H1 (cell line): Measurements from ENCODE around the gene DHDH.

ENCODE experiments used
- ATF2 ChIP-seq: IDR thresholded peaks from 2 replicates; pipeline ENCODE4 v1.6.1; 2012; ENCODE audit warnings: low read length, inconsistent platforms
- BRCA1 ChIP-seq: IDR thresholded peaks from 2 replicates; pipeline ENCODE4 v1.6.1; 2012; ENCODE audit warnings: low read depth, low read length, improper control_type of control experiment
- CEBPB ChIP-seq: IDR thresholded peaks from 2 replicates; pipeline ENCODE4 v1.6.1; 2012; ENCODE audit warnings: low read depth, low read length
- CTCF ChIP-seq, 3 experiments: IDR thresholded peaks; 1 replicate in 2 of 3; 2 replicates in 1 of 3; pipeline versions ENCODE4 v1.5.1 to v1.6.1; 2011; ENCODE audit warnings: low read length in 3 of 3, mild to moderate bottlenecking in 3 of 3, inconsistent platforms in 2 of 3, low read depth in 1 of 3, moderate library complexity in 1 of 3; ENCODE audit not compliant: insufficient read depth in 1 of 3; ENCODE audit errors: control extremely low read depth in 1 of 3
- POLR2A ChIP-seq, 2 experiments: IDR thresholded peaks; 1 replicate in 1 of 2; 2 replicates in 1 of 2; pipeline ENCODE4 v1.6.1; 2011; ENCODE audit warnings: low read depth in 2 of 2, low read length in 2 of 2, mild to moderate bottlenecking in 2 of 2; ENCODE audit errors: control extremely low read depth in 1 of 2
- RXRA ChIP-seq: IDR thresholded peaks from 2 replicates; pipeline ENCODE4 v1.6.1; 2011; ENCODE audit warnings: low read depth, mild to moderate bottlenecking, low read length, moderate library complexity; ENCODE audit not compliant: insufficient read depth
- SUZ12 ChIP-seq: fragments of 200-600 bp; sonication (generic); IDR thresholded peaks from 2 replicates; pipeline ENCODE4 v1.6.1; 2012; ENCODE audit warnings: mild to moderate bottlenecking, inconsistent platforms, low read length, moderate library complexity, mixed read lengths
- TAF1 ChIP-seq: IDR thresholded peaks from 2 replicates; pipeline ENCODE4 v1.6.1; 2011; ENCODE audit warnings: mild to moderate bottlenecking, low read depth, low read length

- TF ChIP-seq RXRA (no peak), ATF2 (no peak), SUZ12 (no peak), CEBPB (no peak), TAF1 (no peak), CTCF (IDR thresholded peaks at IDR 0.05; ENCODE audit: control extremely low read depth in 1 of 3, insufficient read depth in 1 of 3, low read depth in 1 of 3, low read length in 3 of 3) (no peak), POLR2A (IDR thresholded peaks at IDR 0.05; ENCODE audit: control extremely low read depth in 1 of 2, low read depth in 2 of 2, low read length in 2 of 2) (no peak), BRCA1 (no peak)
Observed at GRCh38 chr19:48990400-48990799, 56.9 kb downstream of the DHDH start.
